ENCODE data around the gene ARHGAP28. TPM values are rescaled to one million over a fixed set of nuclear protein-coding genes. Genes with fewer than 3 reads are reported as not detected.

ARHGAP28 gene
- total RNA-seq, 1 donor from 2014 or later, result not detected

GRCh38 chr18:6777509-6777908, 48.0 kb downstream of the ARHGAP28 start:
- intact Hi-C loops (cut with micrococcal nuclease), result no loop called here
- Mint-ChIP-seq H3K4me1 (no peaks in the 10 kb centered on the region), H3K4me3 (no peak overlapping the region), H3K27ac (no peak overlapping the region), H3K9me3 (no peaks in the 10 kb centered on the region), H3K36me3 (ENCODE audit: low read depth) (no peaks in the 10 kb centered on the region), H3K27me3 (no peaks in the 10 kb centered on the region)
- no peak for TF ChIP-seq CTCF (IDR thresholded peaks at IDR 0.05)
- DNase-seq (no peak), ATAC-seq (ENCODE audit: low read depth) (no peak)
- ChIA-PET POLR2A (no interaction called here), CTCF (no interaction called here)

GRCh38 chr18:6778459-6779247, 49.1 kb downstream of the ARHGAP28 start:
- Mint-ChIP-seq H3K9me3 (no peaks in the 10 kb centered on the region), H3K4me1 (no peaks in the 10 kb centered on the region), H3K36me3 (ENCODE audit: low read depth) (no peaks in the 10 kb centered on the region), H3K27me3 (no peaks in the 10 kb centered on the region), H3K4me3 (no peak overlapping the region), H3K27ac (no peak overlapping the region)
- no peak for TF ChIP-seq CTCF (IDR thresholded peaks at IDR 0.05)
- DNase-seq, result no peak
- ChIA-PET POLR2A (no interaction called here), CTCF (no interaction called here)
- no peak for ATAC-seq (ENCODE audit: low read depth)
- intact Hi-C loops (cut with micrococcal nuclease), result no loop called here

- Mint-ChIP-seq H3K4me3 (no peak overlapping the region), H3K27ac (no peak overlapping the region), H3K36me3 (ENCODE audit: low read depth) (no peaks in the 10 kb centered on the region), H3K27me3 (no peaks in the 10 kb centered on the region), H3K9me3 (no peaks in the 10 kb centered on the region), H3K4me1 (no peaks in the 10 kb centered on the region)
- intact Hi-C loops (cut with micrococcal nuclease), result no loop called here
- CTCF ChIA-PET, result no interaction called here
- POLR2A ChIA-PET, result no interaction called here
- ATAC-seq (ENCODE audit: low read depth) (no peak), DNase-seq (no peak)
- no peak for TF ChIP-seq CTCF (IDR thresholded peaks at IDR 0.05)
These were observed 51.7 kb downstream of the ARHGAP28 start for GRCh38 chr18:6781142-6781714.

GRCh38 chr18:6781796-6782195, 52.3 kb downstream of the ARHGAP28 start:
- no peak overlapping the region for H3K4me3 Mint-ChIP-seq
- POLR2A ChIA-PET, result no interaction called here

More at GRCh38 chr18:6781796-6782195, 52.3 kb downstream of the ARHGAP28 start:
- DNase-seq (no peak), ATAC-seq (ENCODE audit: low read depth) (no peak)
- no peaks in the 10 kb centered on the region for H3K36me3 Mint-ChIP-seq (ENCODE audit: low read depth)
- no peaks in the 10 kb centered on the region for H3K4me1 Mint-ChIP-seq
- CTCF ChIA-PET, result no interaction called here
- no peaks in the 10 kb centered on the region for H3K27me3 Mint-ChIP-seq
- TF ChIP-seq CTCF (IDR thresholded peaks at IDR 0.05), result no peak
- intact Hi-C loops (cut with micrococcal nuclease), result no loop called here
- no peaks in the 10 kb centered on the region for H3K9me3 Mint-ChIP-seq
- H3K27ac Mint-ChIP-seq, result no peak overlapping the region
